GM04504 (cell line): ENCODE results near the gene SYDE2.

Experiments
- DNase-seq: peaks from one replicate; pipeline ENCODE4 v3.0.0-alpha.2; 2012; ENCODE audit warnings: low read depth

Gene SYDE2

DNA sequence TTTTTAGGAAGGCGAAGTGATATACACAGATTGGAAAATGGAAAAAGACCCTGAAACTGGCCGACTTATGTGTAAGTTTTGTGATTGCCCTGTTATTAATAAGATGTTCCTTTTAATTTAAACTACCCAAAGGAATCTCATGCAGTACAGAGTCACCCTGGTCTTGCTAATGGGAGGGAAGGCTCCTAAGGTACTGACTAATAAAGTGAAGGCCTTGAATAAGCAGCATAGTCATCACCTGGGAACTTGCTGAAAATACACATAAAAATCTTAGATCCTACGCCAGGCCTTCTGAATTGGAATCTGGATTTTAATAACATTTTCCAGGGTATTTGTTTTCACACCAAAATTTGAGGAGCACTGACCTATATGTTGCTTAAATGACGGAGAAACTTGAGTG is 79.1 kb downstream of the SYDE2 start:
- DNase-seq: no peak

DNA sequence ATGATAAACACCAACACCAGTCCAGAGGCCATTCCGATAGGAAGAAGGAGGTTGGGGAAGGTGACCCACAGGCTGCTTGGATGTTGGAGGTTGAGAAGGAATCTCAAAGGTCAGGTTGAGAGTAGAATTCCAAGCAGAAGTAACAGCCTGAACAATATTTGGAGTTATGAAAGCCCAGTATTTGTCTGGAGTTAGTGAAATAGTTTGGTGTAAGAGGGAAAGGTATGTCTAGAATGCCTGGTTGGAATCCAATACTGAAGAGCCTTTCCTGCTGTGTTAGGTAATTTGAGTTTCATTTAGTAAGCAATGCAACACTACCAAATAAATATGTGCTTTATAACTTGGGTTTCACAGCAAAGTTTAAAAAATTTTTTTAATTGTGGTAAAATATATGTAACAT is 82.1 kb downstream of the SYDE2 start:
- DNase-seq: no peak

DNA sequence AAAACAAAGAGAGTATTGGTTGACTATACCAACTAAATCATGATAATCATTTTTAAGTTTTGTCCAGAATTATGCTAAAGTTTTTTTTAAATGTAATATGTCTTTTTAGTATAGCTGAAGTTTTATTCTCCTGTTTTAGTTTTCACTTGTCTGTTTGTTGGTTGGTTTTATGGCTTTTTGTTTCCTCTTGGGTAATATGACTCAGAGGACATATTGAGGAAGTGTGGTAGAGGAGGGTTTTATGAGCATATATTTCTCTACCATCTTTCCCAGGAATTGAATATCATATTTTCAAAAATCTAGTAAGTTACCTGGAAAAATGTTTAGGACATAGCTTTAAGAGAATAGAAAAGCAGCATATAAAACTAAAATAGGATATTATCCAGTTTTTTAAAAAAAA is 84.0 kb downstream of the SYDE2 start:
- DNase-seq: no peak

DNA sequence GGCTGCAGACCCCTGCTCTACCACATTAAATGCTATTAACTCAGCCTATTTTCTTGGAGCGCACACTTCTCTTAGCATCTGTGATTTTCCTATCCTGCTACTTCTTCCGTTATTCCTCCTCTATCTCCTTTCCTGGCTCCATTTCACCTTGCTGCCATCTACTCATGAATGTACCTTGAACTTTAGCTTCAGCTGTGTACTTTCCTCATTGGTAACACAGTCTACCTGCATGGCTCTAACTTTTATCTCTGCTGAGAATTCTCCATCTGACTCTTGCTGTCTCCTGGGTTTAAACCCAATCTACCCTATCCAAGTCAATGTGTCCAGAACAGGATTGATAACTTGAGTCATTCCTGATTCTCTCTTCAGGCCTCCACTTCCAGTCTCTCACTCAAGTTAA is 84.9 kb downstream of the SYDE2 start:
- DNase-seq: no peak

DNA sequence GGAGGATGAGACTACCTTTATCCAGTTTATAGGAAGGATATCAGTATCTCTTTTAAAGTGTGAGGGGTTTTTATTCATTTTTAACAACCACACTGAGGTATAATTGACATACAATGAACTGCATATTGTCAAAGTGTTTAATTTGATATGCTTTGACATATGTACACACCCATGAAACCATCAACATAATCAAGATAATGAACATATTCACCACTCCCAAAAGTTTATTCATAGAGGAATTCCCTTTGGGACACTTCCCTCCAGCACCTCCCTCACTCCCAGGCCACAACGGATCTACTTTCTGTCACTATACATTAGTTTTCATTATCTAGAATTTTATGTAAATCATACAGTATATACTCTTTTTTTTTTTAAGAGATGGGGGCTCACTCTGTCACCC is 89.1 kb downstream of the SYDE2 start:
- no peak for DNase-seq

DNA sequence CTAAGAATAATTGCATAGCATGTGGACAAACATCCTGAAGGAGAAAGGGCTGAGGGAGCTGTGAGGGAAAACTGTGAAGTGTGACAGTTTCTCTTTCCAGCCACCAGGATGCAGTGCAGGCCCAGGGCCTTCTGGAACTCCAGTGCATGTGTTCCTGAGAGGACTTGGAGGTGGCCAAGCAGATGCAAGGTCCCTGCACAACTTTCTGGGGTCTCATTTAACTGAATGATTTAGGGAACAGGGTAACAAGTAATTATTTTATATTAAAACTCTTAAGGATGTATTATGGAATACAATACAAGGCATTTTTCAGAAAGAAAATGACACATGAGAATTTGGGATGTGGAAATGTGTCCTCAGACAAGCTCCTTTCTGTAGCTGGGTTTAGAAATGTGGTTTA is 91.3 kb downstream of the SYDE2 start:
- DNase-seq: peak; percentile 34
